ENCODE measurements around the gene FAM120C.

Gene FAM120C

GRCh38 chrX:54182864-54183613 lies at the start of gene FAM120C:
Gene FAM120C (minus strand): TSS chrX:54183254. CDS start chrX:54183198, 56 bp downstream.
- peak; percentile 67 for DNase-seq

GRCh38 chrX:54230435-54231148 lies 47.5 kb upstream of the FAM120C start:
- no peak for DNase-seq

GRCh38 chrX:54223581-54223980 lies 40.5 kb upstream of the FAM120C start:
- DNase-seq = no peak

GRCh38 chrX:54213603-54214002 lies 30.5 kb upstream of the FAM120C start:
- DNase-seq = no peak

- DNase-seq = no peak
These were observed 25.5 kb upstream of the FAM120C start for GRCh38 chrX:54208531-54208930.

- DNase-seq = no peak
These were observed 15.2 kb upstream of the FAM120C start for GRCh38 chrX:54198262-54198661.

- no peak for DNase-seq
These were observed 12.0 kb upstream of the FAM120C start for GRCh38 chrX:54194982-54195588.

- no peak for DNase-seq
These were observed 10.2 kb upstream of the FAM120C start for GRCh38 chrX:54193085-54193821.

- no peak for DNase-seq
These were observed 1.4 kb upstream of the FAM120C start for GRCh38 chrX:54184474-54184873.

GRCh38 chrX:54182194-54182863 lies 725 bp downstream of the FAM120C start:
- peak; percentile 63 for DNase-seq

GRCh38 chrX:54181202-54181953 lies 1.7 kb downstream of the FAM120C start:
- no peak for DNase-seq

- DNase-seq = no peak
These were observed 2.7 kb downstream of the FAM120C start for GRCh38 chrX:54180403-54180802.

GRCh38 chrX:54178100-54178940 lies 4.7 kb downstream of the FAM120C start:
- no peak for DNase-seq

GRCh38 chrX:54177306-54177705 lies 5.7 kb downstream of the FAM120C start:
- DNase-seq = no peak

- DNase-seq = no peak
These were observed 9.3 kb downstream of the FAM120C start for GRCh38 chrX:54173791-54174190.

- no peak for DNase-seq
These were observed 10.6 kb downstream of the FAM120C start for GRCh38 chrX:54172455-54172854.

GRCh38 chrX:54171527-54172250 lies 11.4 kb downstream of the FAM120C start:
- no peak for DNase-seq

GRCh38 chrX:54171091-54171490 lies 12.0 kb downstream of the FAM120C start:
- no peak for DNase-seq

- no peak for DNase-seq
These were observed 16.1 kb downstream of the FAM120C start for GRCh38 chrX:54166915-54167314.

GRCh38 chrX:54157561-54157960 lies 25.5 kb downstream of the FAM120C start:
- no peak for DNase-seq
